Stimulated activated CD8-positive, alpha-beta memory T cell treated with anti-CD3 and anti-CD28 coated beads, Interleukin-15, amount 100 ng/mL, for 48 hours (primary cell): ENCODE measurements around the gene LRRN2.
"Not testable (repeated sequence)": the region's sequence is repeated elsewhere in the genome, so short reads cannot be mapped to it uniquely, and the experiment has no call there.

Experiments
- DNase-seq, 2 donors: peaks; one replicate each; pipeline ENCODE4 v3.0.0-alpha.2; 2020; ENCODE audit warnings: low read depth in 2 of 2

Gene LRRN2

GRCh38 chr1:204630132-204630905 is 55.2 kb downstream of the LRRN2 start:
- no peak for DNase-seq

GRCh38 chr1:204629459-204629858 is 56.1 kb downstream of the LRRN2 start:
- DNase-seq, result not testable (repeated sequence)

DNA sequence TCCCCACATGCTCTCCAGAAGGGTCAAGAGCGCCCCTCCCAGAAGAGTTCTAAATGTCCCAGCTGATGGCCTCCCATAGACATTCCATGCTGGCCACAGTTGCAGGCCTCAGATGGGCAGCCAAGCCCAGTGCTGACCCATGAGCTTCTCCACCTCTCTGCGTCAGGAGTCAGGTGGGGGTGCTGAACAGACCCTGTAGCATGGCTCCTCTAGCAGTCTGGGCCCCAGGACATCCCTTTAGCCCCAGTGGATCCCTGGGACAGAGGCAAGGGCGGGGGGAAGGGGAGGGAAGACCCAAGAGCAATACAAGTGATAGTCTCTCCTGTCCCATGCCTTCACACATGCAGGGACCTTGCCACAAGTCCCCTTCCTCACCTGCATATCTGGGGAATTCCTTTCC is 56.7 kb downstream of the LRRN2 start:
- no peak for DNase-seq

GRCh38 chr1:204627436-204627835 is 58.1 kb downstream of the LRRN2 start:
- DNase-seq, result no peak

DNA sequence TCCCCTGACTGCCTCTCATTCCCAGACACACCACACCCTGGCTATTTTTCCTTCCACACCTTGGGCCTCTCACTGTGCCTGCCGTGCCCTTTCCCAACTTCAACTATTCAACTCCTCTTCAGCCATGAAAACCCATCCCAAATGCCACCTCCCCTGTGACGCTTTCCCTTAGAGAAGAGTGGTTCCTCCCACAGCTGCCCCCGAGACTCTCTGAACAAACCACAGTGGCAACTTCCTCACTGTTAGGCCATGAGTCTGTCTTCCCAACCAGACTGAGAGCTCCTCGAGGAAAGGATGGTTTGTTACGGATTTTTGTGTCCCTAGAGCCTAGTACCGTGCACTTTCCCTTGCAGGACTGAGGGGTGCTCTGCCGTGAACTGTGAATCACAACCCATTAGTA is 59.2 kb downstream of the LRRN2 start:
- DNase-seq, result no peak

DNA sequence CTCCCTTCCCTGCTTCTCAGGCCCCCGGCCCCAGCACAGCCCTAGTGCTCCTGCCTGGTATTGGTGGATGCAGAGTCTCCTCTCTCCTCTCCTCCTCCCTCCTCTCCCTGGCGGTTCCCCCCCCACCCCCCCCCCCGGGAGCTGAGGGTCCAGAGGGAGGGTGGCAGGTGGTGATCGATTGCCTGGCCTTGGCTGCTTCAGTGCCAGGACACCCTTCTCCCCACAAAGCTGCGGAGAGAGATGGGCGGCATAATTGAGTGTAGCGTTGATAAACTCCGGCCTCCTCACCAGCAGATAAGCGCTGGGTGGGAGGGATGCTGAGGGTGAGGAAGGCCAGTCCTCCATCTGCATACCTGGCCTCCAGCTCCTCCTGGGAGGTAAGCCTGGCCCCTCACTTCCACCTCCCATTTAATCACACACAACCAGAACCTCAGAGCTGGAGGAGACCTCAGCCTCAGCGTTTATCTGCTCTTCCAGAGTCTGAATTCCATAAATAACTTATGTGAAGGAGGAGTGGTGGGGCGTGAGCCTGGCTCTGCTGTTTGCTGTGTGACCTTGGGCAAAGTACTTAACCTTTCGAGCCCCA is 60.8 kb downstream of the LRRN2 start:
- no peak for DNase-seq

DNA sequence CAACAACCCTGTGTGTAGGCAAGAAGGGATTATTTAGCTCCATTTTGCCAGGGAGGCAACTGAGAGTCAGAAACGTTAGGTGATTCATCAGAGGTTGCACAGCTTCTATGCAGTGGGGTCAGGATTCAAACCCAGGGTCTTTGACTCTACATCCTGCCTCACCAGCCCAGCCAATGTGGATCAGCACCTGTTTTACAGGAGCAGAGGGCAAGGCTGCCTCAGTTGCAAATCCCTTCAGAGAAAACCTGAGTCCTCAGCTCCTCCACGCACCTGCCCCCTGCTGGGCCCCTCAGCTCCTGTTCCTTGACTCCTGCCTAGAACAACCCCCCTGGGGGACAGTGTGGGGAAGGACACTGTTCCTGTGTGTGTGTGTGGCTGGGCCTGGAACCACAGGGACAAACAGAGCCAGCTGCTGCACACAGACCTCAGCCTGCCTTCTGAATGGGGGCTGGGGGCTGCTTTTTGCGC is 61.6 kb downstream of the LRRN2 start:
- no peak for DNase-seq

DNA sequence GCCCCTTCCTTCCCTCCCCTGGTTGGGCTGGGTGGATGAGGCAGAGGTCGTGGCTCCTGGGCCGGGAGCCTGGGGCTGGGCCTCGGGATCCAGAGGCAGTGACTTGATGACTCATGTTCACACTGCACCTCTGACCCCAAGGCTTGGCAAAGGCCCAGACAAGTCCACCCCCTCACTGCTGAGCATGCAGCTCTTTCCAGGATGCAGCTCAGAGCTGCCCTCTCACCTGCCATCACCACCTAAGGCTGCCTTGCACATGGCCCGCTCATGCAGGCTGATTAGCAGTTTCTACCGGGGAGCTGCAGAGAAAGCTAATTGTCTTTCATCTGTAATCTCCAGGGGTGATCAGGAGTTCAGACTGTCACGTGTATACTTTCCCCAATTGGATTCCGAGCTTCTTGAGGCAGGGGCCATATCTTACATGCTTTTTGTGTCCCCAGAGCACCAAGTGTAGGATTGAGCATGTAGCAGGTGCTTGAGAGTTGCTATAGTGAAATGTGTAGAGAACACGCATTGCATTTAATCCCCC is 62.1 kb downstream of the LRRN2 start:
- DNase-seq, result no peak

GRCh38 chr1:204621996-204622395 is 63.5 kb downstream of the LRRN2 start:
- no peak for DNase-seq

DNA sequence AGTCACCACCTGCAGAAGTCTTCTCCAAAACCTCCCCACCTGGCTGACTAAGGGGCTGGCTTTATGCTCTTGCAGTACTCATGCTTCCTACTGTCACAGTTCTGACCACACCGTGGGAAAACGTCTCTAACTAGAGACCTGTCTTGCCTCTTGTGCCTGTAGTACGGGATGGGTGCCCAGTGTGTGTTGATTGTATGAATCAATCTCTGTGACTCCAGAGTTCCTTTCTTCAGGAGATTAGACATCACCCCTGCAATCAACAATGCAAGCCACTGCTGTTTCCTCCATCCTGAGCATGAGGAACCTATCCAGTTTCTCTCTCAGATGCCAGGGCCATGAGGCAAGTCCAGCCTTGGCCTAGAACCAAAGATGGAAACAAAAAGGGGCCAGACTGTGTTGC is 64.1 kb downstream of the LRRN2 start:
- no peak for DNase-seq

DNA sequence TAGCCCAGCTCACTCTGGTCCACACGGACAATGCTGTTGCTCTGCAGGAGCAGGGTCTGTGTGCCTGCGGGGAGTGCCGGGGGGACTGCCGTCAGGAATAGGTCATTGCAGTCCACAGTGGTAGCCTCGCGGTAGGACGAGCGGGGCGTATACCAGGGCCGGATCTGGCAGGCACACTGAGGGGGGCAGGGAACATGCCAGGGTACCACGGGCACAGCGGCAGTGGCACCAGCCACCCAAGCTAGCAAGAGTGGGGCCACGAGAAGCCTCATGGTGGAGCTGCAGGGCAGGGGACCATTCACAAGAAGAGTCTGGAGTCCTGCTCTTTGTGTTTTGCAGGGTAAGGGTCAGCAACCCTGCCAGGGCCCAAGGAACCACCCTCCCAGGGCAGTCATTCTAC is 65.8 kb downstream of the LRRN2 start:
- DNase-seq, result no peak

- DNase-seq, result no peak
These were observed 67.3 kb downstream of the LRRN2 start for GRCh38 chr1:204618148-204618760.

DNA sequence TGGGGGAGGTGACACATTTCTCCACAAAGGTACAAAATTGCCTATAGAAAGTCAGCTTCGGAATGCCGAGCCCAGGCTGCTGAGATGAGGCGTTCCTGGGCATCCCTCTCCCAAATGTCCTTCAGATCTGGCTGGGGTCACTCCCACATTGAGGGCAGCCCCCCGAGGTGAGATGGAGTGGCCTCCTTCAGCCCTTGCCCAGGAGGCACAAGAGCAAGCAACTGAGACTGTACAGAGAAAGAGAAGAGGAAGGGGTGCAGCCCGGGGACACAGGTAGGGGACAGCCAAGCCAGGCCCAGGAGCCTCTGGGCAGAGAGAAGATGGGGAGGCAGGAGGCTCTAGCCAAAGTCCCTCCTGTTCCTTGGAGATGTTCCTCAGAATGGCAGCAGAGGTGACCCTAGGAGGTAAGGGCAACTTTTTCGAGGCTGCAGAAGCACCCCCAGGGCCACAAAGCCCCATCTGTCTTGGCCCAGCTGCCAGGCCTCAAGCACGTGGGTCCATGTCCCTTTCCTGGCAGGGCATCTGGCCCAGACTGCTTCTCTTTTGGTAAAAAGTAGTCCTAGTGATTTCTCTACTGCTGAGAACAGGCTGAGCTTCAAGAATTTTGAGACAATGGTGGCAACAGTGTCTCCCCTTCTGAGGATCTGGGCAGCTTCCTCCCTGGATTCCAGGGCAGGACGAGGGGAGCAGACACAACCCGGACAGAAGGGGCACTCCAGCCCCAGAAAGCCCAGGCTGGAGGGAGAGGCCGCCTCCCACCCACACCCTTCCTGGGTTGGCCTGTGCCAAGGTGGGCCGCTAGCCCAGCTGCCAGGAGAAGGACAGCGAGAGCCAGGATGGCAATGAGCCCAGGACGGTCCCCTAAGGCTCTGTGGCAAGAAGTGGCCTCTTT is 68.0 kb downstream of the LRRN2 start:
- DNase-seq, result no peak

GRCh38 chr1:204616641-204617040 is 68.9 kb downstream of the LRRN2 start:
- no peak for DNase-seq

DNA sequence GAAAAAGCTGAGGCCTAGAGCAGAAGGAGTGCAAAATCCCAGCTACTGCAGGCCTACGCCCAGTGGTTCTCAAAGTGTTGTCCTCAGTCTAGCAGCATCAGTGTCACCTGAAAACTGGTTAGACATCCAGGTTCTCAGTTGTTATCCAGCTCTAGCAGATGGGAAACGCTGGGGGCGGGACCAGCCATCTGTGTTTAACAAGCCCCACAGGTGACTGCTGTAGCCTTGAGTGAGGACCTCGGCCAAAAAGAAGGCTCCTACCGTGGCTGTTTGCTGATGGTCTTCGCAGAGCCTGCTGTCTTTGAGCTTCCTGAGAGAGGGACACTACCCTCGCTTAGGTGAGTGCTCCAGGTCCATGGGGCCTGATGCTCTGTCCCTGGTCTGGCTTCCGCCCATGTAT is 69.7 kb downstream of the LRRN2 start:
- no peak for DNase-seq

GRCh38 chr1:204613636-204614035 is 71.9 kb downstream of the LRRN2 start:
- no peak for DNase-seq

DNA sequence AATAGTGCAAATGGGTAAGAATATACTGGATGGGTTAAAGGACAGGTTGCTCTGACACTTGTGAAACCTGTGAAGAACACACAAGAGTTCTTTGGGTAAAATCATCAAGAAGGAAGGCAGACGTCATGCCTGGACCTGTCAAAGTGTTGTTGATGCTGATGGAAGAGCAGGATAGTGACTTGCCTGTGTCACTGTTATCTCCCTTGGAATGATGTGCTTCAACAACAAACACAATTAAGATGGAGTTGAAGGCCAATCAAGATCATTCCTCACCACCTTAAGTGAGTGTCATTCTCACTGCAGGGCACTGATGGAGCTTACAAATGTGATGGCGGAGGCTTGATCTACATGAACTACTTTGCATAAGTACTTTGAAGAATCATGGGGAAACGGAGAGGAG is 73.2 kb downstream of the LRRN2 start:
- no peak for DNase-seq

- no peak for DNase-seq
These were observed 74.5 kb downstream of the LRRN2 start for GRCh38 chr1:204611036-204611435.

- DNase-seq, result no peak
These were observed 77.6 kb downstream of the LRRN2 start for GRCh38 chr1:204607910-204608309.

- no peak for DNase-seq
These were observed 79.7 kb downstream of the LRRN2 start for GRCh38 chr1:204605791-204606190.

DNA sequence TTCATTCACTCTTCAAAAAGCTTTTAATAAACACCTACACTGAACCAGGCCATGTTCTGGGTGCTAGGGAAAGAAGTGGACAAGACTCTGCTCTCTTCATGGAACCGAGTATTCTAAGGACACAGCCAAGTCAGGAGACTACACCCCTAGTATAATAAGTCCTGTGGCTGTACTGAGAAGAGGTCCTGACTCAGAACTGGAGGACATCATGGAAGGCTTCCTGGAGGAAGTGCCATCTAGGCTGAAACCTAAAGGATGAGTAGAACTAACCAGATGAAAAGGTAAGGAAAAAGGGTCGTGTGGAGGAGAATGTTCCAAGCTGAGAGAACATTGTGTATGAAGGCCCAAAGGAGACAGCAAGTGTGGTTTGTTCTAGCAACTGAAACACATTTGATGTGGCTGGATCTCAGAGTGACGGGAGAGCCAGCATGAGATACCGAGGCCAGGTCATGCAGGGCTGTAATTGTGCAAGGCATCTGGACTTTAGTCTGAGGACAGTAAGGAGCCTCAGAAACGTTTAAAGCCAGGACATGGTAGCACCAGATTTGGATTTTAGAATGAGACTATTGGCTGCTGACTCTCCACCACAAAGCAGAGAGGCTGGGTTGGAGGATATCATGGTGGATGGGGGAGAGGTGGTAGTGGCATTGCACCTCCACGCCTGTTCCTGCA is 82.5 kb downstream of the LRRN2 start:
- DNase-seq, result no peak
